Heart left ventricle (tissue), 13 donors: Measurements from ENCODE around the gene TCIRG1.

Experiments
- POLR2A ChIP-seq, 2 donors: fragments of 450-650 bp; IDR thresholded peaks; one replicate each; pipeline ENCODE4 v1.6.1; 2017; ENCODE audit warnings: antibody characterized with exemption in 2 of 2, mild to moderate bottlenecking in 2 of 2, moderate library complexity in 2 of 2
- TF ChIP-seq, protein P1 (sequence below), 12 donors: fragments of 200-600 bp; sonication (generic) in 4 of 12; IDR thresholded peaks; one replicate each; pipeline versions ENCODE4 v1.5.0 to v1.8.0; 2018 to 2022; ENCODE audit warnings: antibody characterized with exemption in 12 of 12, mild to moderate bottlenecking in 5 of 12
- donor health status: ischemic (EF 13 %, LVEDD 7.1; RV severe dilation, severe dysfunction).
- donor health status: DM: no; HTN: yes; CAD: no.
- donor health status: DM: no; HTN: no; CAD: no.
- donor health status: ischemic (EF 25% LVEDD 6.9; RV normal size, moderate dysfunction).
- donor health status: ischemic (EF 25% LVEDD 5.7; RV mildly dilated, moderate dysfunction).
- donor health status: ischemic (EF 35%, LVEDD 5.7; RV mildly dilated, moderate dysfunction).
- donor health status: nonischemic (EF 11% LVEDD 7.7; RV severe dilation, severe dysfunction).
- donor health status: DM: yes; HTN: yes; CAD: no.
- donor health status: PGD.
- donor health status: ischemic (EF 29% LVEDD 5.4; RV normal size, mild dysfunction).
- donor health status: nonischemic (EF 23%, LVEDD 6.1; RV moderate dilation, normal function).

- TF ChIP-seq POLR2A (IDR thresholded peaks at IDR 0.05) = no peak
- TF ChIP-seq, protein P1, sequence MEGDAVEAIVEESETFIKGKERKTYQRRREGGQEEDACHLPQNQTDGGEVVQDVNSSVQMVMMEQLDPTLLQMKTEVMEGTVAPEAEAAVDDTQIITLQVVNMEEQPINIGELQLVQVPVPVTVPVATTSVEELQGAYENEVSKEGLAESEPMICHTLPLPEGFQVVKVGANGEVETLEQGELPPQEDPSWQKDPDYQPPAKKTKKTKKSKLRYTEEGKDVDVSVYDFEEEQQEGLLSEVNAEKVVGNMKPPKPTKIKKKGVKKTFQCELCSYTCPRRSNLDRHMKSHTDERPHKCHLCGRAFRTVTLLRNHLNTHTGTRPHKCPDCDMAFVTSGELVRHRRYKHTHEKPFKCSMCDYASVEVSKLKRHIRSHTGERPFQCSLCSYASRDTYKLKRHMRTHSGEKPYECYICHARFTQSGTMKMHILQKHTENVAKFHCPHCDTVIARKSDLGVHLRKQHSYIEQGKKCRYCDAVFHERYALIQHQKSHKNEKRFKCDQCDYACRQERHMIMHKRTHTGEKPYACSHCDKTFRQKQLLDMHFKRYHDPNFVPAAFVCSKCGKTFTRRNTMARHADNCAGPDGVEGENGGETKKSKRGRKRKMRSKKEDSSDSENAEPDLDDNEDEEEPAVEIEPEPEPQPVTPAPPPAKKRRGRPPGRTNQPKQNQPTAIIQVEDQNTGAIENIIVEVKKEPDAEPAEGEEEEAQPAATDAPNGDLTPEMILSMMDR (IDR thresholded peaks at IDR 0.05) = no peak
Observed at GRCh38 chr11:68053117-68053516, 14.3 kb downstream of the TCIRG1 start.
